Stimulated activated CD4-positive, alpha-beta T cell treated with anti-CD3 and anti-CD28 coated beads, Interleukin-4, amount 100 ng/mL, for 4 hours (primary cell): ENCODE results near the gene UBL4B.
A peak's percentile ranks its signal among the peaks of the same experiment; 100 is the strongest.
"Not testable (repeated sequence)": the region's sequence is repeated elsewhere in the genome, so short reads cannot be mapped to it uniquely, and the experiment has no call there.

Experiments
- DNase-seq, 2 experiments: peaks; one replicate each; pipeline ENCODE4 v3.0.0-alpha.2; 2020

Gene UBL4B

GRCh38 chr1:110112143-110112542, at the start of gene UBL4B:
Gene UBL4B, plus strand, starts transcription at chr1:110112443. Its CDS starts 92 bp downstream, at chr1:110112535.
- no peak for DNase-seq

GRCh38 chr1:110062612-110063011, 49.6 kb upstream of the UBL4B start:
- DNase-seq, result no peak

GRCh38 chr1:110063781-110064180, 48.5 kb upstream of the UBL4B start:
- DNase-seq, result no peak

- DNase-seq, result no peak
These were observed 47.5 kb upstream of the UBL4B start for GRCh38 chr1:110064576-110065337.

- DNase-seq, result no peak
These were observed 46.4 kb upstream of the UBL4B start for GRCh38 chr1:110065841-110066240.

- no peak for DNase-seq
These were observed 44.8 kb upstream of the UBL4B start for GRCh38 chr1:110067479-110067892.

GRCh38 chr1:110067893-110068645, 44.2 kb upstream of the UBL4B start:
- no peak for DNase-seq

- DNase-seq, result peak in 1 of 2 experiments; percentile 26
These were observed 43.4 kb upstream of the UBL4B start for GRCh38 chr1:110068646-110069403.

GRCh38 chr1:110069404-110070281, 42.6 kb upstream of the UBL4B start:
- no peak for DNase-seq

GRCh38 chr1:110070282-110070669, 42.0 kb upstream of the UBL4B start:
- DNase-seq, result no peak

- no peak for DNase-seq
These were observed 41.5 kb upstream of the UBL4B start, which contains the start of gene ALX3 for GRCh38 chr1:110070671-110071242. Gene ALX3, minus strand, starts transcription at chr1:110070672. Its CDS starts 60 bp downstream, at chr1:110070612.

GRCh38 chr1:110074166-110074565, 38.1 kb upstream of the UBL4B start:
- no peak for DNase-seq

- no peak for DNase-seq
These were observed 35.3 kb upstream of the UBL4B start for GRCh38 chr1:110076789-110077500.

GRCh38 chr1:110079995-110080394, 32.2 kb upstream of the UBL4B start:
- DNase-seq, result not testable (repeated sequence)

GRCh38 chr1:110081061-110081460, 31.2 kb upstream of the UBL4B start:
- DNase-seq, result no peak

- no peak for DNase-seq
These were observed 29.8 kb upstream of the UBL4B start for GRCh38 chr1:110082477-110082876.

GRCh38 chr1:110083061-110083865, 29.0 kb upstream of the UBL4B start:
- DNase-seq, result no peak

GRCh38 chr1:110083866-110084226, 28.4 kb upstream of the UBL4B start:
- no peak for DNase-seq

GRCh38 chr1:110084227-110085078, 27.8 kb upstream of the UBL4B start:
- peak in 1 of 2 experiments; percentile 21 for DNase-seq
